Esophagus squamous epithelium (tissue), 4 donors: ENCODE data around the gene AOPEP.

ENCODE experiments used
- CTCF ChIP-seq, 6 experiments: fragments of 450-650 bp in 4 of 6; fragments of 200-600 bp in 2 of 6; sonication (generic) in 2 of 6; IDR thresholded peaks; one replicate each; pipeline ENCODE4 v1.5.1; 2016 to 2019; ENCODE audit warnings: antibody characterized with exemption in 6 of 6, mild to moderate bottlenecking in 4 of 6, moderate library complexity in 4 of 6
- POLR2A ChIP-seq, 4 donors: fragments of 450-650 bp; IDR thresholded peaks; one replicate each; pipeline ENCODE4 v1.6.1; 2017; ENCODE audit warnings: antibody characterized with exemption in 4 of 4, mild to moderate bottlenecking in 4 of 4, moderate library complexity in 3 of 4

- no peak for TF ChIP-seq CTCF (IDR thresholded peaks at IDR 0.05)
- no peak for TF ChIP-seq POLR2A (IDR thresholded peaks at IDR 0.05)
Measured at GRCh38 chr9:95008151-95008771, 281.8 kb downstream of the AOPEP start.
